ENCODE results near the gene LDB2.

DNA sequence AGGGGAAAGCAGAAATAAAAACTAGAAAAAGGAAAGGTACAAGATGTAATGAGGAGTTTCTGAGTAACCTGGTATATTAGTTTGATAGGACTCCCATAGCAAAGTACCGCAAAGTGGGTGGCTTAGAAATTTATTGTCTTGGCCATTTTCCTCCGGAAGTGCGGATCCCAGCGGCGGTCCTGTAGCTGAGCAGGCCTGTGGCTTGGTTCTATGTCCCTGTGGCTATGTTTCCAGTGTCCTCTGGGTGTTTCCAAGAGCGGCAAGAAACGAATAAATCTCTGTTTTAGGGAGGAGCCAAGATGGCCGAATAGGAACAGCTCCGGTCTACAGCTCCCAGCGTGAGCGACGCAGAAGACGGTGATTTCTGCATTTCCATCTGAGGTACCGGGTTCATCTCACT is 44.0 kb upstream of the LDB2 start:
- TF ChIP-seq, protein P1, sequence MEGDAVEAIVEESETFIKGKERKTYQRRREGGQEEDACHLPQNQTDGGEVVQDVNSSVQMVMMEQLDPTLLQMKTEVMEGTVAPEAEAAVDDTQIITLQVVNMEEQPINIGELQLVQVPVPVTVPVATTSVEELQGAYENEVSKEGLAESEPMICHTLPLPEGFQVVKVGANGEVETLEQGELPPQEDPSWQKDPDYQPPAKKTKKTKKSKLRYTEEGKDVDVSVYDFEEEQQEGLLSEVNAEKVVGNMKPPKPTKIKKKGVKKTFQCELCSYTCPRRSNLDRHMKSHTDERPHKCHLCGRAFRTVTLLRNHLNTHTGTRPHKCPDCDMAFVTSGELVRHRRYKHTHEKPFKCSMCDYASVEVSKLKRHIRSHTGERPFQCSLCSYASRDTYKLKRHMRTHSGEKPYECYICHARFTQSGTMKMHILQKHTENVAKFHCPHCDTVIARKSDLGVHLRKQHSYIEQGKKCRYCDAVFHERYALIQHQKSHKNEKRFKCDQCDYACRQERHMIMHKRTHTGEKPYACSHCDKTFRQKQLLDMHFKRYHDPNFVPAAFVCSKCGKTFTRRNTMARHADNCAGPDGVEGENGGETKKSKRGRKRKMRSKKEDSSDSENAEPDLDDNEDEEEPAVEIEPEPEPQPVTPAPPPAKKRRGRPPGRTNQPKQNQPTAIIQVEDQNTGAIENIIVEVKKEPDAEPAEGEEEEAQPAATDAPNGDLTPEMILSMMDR (IDR thresholded peaks at IDR 0.05): no peak
- no peak for TF ChIP-seq POLR2A (IDR thresholded peaks at IDR 0.05)

Data from heart left ventricle (tissue), 13 donors.